Measurements from ENCODE around the gene MAP4K4.

The MAP4K4 gene

DNA sequence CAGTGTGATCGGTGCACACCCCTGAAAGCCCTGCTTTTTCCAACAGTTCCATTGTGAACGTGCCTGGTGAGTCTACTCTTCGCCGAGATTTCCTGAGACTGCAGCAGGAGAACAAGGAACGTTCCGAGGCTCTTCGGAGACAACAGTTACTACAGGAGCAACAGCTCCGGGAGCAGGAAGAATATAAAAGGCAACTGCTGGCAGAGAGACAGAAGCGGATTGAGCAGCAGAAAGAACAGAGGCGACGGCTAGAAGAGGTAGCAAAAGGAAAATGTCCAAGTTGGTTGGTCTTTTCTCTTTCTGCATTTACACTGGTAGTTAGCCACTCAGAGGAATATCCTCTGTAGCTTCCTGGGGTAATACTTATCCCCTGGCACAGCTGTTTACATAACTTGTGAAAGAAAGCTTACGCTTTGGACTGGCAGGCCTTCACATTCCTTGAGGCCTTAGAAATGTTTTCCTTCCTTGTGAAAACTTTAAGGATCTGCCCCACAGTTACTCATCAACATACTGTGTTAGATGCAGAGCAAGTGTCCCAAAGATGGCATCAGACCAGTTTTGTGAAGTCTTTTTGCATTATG lies 146.6 kb downstream of the MAP4K4 start:
- no peak for DNase-seq

DNA sequence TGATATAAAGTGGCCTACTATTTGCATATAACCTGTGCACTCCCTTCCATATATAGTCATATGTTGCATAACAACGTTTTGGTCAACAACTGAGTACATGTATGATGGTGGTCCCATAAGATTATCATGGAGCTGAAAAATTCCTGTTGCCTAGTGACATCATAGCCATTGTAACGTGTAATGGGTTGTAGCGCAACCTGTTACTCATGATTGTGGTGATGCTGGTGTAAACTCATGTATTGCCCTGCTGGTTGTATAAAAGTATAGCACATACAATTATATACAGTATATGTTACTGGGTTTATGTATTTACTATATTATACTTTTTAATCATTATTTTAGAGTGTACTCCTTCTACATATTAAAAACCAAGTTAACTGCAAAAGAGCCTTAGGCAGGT lies 149.5 kb downstream of the MAP4K4 start:
- DNase-seq: no peak

- no peak for DNase-seq
These were observed 150.3 kb downstream of the MAP4K4 start for GRCh38 chr2:101847661-101848339.

DNA sequence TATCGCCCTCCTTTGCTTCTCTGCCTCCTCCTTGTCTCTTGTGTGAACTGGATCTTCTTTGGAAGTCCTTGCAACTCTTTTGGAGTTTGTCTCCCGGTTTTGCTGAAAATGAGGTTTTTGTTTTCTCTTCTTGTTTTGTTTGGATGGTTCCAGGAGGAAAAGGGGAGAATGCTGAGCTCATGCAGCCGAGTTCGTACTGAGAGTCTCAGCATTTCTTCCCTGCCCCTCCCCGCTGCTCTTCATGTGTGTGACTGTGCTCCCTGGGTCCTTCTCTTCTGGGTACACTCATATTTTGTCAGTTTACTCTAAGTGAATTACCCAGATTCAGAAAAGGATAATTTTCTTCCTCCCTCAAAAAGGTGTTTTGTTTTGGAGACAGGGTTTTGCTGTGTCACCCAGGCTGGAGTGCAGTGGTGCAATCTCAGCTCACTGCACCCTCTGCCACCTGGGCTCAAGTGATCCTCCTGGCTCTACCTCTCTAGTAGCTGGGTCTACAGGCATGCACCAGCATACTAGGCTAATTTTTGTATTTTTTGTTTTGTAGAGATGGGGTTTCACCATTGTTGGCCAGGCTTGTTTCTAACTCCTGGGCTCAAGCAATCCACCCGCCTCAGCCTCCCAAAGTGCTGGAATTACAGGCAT lies 151.4 kb downstream of the MAP4K4 start:
- DNase-seq: no peak

DNA sequence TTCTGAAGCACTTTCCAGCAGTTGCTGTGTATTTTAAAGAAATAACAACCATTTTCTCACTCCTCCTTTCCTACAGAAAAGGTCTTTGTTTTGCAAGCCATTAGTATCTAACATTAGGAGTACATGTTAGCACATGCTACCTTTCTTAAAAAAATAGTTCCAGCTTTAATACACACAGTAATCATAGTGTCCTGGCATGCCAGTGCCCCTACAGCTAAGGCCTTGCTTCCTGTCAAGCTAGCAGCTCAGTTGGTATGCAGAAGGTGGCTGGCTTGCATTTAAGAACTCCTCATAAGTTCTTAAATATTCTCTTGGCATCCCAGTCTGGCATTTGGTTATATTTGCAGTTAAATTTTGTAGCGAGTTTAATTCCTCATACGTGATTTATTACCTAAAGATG lies 152.9 kb downstream of the MAP4K4 start:
- no peak for DNase-seq

DNA sequence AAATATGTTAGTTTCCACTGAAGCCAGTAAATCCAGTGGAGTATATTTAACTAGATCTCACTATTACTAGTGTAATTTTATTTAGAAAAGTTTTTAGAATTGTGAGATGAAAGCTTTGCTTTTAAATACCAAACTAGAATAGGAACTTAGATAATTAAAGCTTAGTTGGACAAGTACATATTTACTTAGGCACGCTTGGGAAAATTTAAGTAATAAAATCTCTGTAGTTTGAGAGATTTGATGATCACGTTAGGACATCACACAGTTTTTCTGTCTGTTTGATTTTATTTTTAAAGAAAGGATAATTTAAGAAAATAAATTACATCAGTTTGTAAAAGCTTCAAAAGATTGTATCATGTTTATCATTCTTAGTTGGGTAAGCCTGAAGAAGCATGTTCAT lies 153.5 kb downstream of the MAP4K4 start:
- no peak for DNase-seq

DNA sequence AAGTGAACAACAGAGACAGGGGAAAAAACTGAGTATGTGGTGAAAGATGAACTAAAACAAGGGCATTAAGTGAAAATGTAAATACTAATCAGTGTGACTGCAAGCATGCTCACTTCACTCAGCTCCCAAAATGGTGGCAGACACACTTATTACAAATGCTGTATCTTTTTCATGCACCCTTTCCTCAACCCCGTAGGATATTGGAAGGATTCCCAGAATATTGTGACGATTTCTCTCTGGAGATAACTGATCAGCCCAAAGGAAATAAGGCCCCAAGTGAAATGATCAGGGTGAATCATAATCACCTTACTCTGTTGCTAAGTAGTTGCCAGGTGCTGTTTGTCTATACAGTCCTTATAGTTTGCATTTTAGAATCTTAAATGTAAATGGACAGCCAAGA lies 155.3 kb downstream of the MAP4K4 start:
- DNase-seq: no peak

DNA sequence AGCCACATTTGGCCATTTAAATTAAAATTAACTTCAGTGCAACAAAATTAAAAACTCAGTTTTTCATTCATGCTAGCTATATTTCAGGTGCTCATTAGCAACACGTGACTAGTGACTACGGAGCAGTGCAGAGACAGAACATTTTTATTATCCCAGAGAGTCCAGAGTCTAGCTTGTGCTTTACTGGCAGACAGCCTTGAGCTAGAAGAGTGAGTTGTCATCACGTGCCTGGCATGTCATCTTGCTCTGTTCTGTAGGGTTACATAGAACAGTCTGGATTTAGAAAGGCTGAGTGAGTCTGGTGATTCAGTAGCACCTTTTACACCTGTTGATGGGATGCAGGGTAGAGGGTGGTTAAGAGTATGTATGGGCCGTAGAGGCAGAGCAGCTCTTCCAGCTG lies 157.4 kb downstream of the MAP4K4 start:
- DNase-seq: no peak

GRCh38 chr2:101855776-101856175 lies 158.3 kb downstream of the MAP4K4 start:
- DNase-seq: no peak

- no peak for DNase-seq
These were observed 160.7 kb downstream of the MAP4K4 start for GRCh38 chr2:101858246-101858645.

DNA sequence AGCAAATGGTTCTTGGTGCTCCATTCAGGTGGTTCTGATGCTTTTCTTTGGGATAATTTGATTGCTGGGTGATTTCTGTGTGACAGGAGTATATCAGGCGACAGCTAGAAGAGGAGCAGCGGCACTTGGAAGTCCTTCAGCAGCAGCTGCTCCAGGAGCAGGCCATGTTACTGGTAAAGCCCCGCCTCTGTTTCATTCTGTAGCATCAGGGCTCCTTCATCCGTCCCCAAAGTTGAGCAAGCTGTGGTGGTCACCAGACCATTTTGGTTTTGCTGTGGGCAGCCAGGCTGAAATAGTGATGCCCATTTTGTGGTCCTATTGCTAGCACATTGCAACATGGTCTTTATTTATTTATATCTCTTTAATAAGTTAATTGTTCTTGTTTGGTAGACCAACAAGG lies 161.4 kb downstream of the MAP4K4 start:
- no peak for DNase-seq

DNA sequence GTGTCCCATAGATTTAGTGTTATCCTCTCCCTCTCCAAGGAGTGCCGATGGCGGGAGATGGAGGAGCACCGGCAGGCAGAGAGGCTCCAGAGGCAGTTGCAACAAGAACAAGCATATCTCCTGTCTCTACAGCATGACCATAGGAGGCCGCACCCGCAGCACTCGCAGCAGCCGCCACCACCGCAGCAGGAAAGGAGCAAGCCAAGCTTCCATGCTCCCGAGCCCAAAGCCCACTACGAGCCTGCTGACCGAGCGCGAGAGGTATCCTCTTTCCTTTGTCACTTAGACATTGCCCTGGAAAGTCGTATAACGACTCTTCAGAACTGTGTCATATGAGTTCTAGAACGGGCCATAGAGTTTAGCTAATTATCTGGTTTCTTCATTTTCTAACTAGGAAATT lies 162.1 kb downstream of the MAP4K4 start:
- no peak for DNase-seq

GRCh38 chr2:101860157-101860556 lies 162.7 kb downstream of the MAP4K4 start:
- no peak for DNase-seq

DNA sequence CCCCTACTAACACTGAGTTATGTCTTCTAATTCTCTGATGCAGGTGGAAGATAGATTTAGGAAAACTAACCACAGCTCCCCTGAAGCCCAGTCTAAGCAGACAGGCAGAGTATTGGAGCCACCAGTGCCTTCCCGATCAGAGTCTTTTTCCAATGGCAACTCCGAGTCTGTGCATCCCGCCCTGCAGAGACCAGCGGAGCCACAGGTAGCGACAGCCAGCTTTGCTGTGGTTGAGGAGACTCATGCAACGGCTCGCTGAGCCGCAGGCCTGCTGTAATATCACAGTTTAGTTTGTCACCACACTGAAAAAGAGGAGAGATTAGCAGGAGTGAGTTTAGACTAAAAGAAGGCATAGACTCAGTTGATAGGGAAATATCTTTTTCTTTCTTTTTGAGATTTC lies 163.3 kb downstream of the MAP4K4 start:
- no peak for DNase-seq

GRCh38 chr2:101861382-101861781 lies 163.9 kb downstream of the MAP4K4 start:
- DNase-seq: no peak

DNA sequence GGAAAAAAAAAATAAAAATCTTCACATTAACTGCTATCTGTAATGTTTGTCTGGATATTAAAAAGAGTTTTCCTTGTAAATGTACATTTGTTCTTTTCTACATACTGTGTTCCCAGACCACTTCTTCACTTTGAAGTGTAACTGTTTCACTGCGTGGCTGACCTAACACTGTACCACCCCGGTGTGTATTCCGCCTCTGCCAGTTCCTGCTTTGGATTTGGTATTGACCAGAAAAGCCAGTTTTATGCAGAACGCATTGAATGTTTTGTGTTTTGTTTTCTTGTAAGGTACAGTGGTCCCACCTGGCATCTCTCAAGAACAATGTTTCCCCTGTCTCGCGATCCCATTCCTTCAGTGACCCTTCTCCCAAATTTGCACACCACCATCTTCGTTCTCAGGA lies 166.0 kb downstream of the MAP4K4 start:
- no peak for DNase-seq

DNA sequence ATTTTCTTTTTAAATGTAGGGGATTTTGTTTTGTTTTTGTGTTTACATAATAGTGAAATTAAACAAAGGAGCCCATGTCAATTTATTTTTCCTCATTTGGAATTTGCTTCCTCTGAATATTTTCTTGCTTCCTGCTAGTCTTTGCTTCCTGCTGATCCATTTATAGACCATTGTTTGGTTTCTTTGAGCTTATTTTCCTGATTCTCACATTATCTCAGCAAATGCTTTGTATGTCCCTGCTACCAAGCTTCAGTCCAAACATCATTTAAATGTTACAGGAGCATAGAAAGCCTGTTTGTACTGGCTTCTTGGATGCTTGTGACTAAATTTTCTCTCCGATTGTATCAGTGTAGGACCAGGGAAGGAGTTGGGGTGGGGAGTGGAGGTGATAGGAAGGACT lies 166.9 kb downstream of the MAP4K4 start:
- DNase-seq: no peak

DNA sequence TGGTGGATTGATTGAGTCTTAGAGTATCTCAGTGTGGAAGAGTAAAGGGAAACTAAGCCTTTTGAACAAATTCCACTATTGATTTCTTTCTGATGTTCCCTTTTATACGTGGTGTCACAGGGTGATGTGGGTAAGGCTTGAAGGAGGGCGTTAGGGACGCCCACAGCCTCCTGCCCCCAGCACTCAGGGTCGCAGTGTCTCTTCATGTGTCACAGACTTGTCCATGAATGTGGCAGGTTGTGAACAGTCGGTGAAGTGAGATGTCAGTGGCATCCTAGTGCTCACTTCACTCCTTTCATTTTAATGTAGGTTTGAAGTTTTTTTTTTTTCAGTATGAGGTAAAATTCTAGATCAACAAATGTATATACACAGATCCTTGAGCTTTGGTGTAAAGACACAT lies 171.0 kb downstream of the MAP4K4 start:
- no peak for DNase-seq

DNA sequence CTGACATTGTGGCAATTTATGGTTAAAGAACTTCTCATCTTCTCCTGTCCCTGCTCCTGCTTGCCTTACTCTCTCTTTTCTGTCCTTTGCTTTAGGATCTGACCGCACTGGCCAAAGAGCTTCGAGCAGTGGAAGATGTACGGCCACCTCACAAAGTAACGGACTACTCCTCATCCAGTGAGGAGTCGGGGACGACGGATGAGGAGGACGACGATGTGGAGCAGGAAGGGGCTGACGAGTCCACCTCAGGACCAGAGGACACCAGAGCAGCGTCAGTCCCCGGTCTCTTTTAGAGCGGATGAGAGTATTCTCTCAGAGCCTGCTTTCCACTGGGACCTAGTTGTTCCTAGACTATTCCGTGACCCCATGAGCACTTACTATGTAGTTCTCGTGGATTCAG lies 172.0 kb downstream of the MAP4K4 start:
- DNase-seq: no peak

GRCh38 chr2:101870444-101870843 lies 172.9 kb downstream of the MAP4K4 start:
- no peak for DNase-seq

DNA sequence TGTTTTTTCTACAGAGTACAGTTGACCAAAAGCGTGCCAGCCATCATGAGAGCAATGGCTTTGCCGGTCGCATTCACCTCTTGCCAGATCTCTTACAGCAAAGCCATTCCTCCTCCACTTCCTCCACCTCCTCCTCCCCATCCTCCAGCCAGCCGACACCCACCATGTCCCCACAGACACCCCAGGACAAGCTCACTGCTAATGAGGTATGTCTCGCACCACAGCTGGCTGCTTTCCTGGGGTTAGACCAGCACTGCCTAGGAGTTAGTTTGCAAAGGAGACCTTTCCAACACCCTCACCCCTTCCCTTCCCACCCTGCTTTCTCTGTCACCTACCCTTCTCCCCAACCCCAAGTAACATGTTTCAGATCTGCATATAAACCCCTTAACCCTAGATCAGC lies 174.0 kb downstream of the MAP4K4 start:
- no peak for DNase-seq

GRCh38 chr2:101872480-101872879 lies 175.0 kb downstream of the MAP4K4 start:
- no peak for DNase-seq

DNA sequence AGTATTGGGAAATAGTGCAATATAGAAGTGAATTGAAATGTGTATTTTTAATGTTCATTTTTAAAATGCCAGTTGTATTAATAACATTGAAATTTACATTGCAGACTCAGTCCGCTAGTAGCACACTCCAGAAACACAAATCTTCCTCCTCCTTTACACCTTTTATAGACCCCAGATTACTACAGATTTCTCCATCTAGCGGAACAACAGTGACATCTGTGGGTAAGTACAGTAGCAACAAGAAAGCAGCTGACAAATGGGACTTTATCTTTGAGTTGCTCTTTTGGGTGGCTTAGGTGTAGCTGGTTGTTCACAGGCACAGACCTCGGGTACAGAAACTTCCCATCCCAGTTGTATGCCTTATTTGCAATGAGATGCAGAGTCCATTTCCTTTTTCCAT lies 176.0 kb downstream of the MAP4K4 start:
- no peak for DNase-seq

GRCh38 chr2:101874069-101874468 lies 176.6 kb downstream of the MAP4K4 start:
- DNase-seq: no peak

DNA sequence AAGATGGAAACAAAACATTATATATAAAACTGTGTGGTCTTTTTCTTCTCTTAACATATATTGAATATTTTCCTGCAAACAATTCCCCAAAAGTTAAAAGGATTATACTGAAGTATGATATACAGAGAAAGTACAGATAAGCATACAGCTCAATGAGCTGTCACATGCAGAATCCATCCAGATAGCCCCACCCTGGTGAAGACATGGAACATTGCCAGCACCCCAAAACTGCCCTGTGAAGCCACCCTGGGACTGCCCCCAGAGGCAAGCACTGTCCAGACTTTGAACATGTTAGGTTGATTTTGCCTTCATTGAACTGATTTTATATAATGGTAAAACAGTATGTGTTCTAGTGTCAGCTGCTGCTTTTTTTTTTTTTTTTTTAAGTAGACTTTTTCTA lies 182.0 kb downstream of the MAP4K4 start:
- DNase-seq: no peak
